Neuronal stem cell (in vitro differentiated cells): Measurements from ENCODE around the gene MIF.
A peak's percentile ranks its signal among the peaks of the same experiment; 100 is the strongest.
"Not testable (repeated sequence)": the region's sequence is repeated elsewhere in the genome, so short reads cannot be mapped to it uniquely, and the experiment has no call there.

Source experiments
- DNase-seq: peaks from one replicate; pipeline ENCODE4 v3.0.0-alpha.2; 2013; ENCODE audit warnings: low spot score
- H2AFZ ChIP-seq: one replicate; pipeline ENCODE4 v1.6.1; 2013; ENCODE audit warnings: mild to moderate bottlenecking, low read length, inconsistent platforms
- H2AK5ac ChIP-seq: 2 replicates; pipeline ENCODE4 v1.6.1; 2013; ENCODE audit warnings: low read depth, mild to moderate bottlenecking, inconsistent platforms, low read length, moderate library complexity, mixed read lengths
- H2BK120ac ChIP-seq: 2 replicates; pipeline ENCODE4 v1.6.1; 2013; ENCODE audit warnings: low read depth, mild to moderate bottlenecking, inconsistent platforms, low read length, moderate library complexity, mixed read lengths
- H2BK12ac ChIP-seq: one replicate; pipeline ENCODE4 v1.6.1; 2013; ENCODE audit warnings: low read length, inconsistent platforms
- H2BK15ac ChIP-seq: 2 replicates; pipeline ENCODE4 v1.6.1; 2013; ENCODE audit warnings: mild to moderate bottlenecking, low read length, inconsistent platforms, mixed read lengths
- H2BK5ac ChIP-seq: one replicate; pipeline ENCODE4 v1.6.1; 2013; ENCODE audit warnings: inconsistent platforms, mild to moderate bottlenecking, low read length, moderate library complexity
- H3K14ac ChIP-seq: one replicate; pipeline ENCODE4 v1.6.1; 2013; ENCODE audit warnings: low read length, inconsistent platforms
- H3K18ac ChIP-seq: 2 replicates; pipeline ENCODE4 v1.6.1; 2013; ENCODE audit warnings: low read length, inconsistent platforms
- H3K23ac ChIP-seq: 2 replicates; pipeline ENCODE4 v1.6.1; 2013; ENCODE audit warnings: low read depth, mild to moderate bottlenecking, mixed read lengths, low read length, inconsistent platforms; ENCODE audit not compliant: poor library complexity
- H3K27ac ChIP-seq: replicated peaks from 3 replicates; pipeline ENCODE4 v1.5.1; 2013; ENCODE audit warnings: low read length, inconsistent platforms
- H3K27me3 ChIP-seq, 3 experiments: 2 replicates each; pipeline ENCODE4 v1.6.1; 2013; ENCODE audit warnings: low read length in 3 of 3, mild to moderate bottlenecking in 2 of 3, inconsistent platforms in 1 of 3, low read depth in 1 of 3, mixed read lengths in 1 of 3, moderate library complexity in 1 of 3; ENCODE audit not compliant: control insufficient read depth in 3 of 3, insufficient read depth in 3 of 3
- H3K36me3 ChIP-seq, 2 donors: replicated peaks in 1 of 2; 2 replicates each; pipeline ENCODE4 v1.6.1; 2013; ENCODE audit warnings: low read length in 2 of 2; ENCODE audit not compliant: control insufficient read depth in 2 of 2, insufficient read depth in 2 of 2
- H3K4ac ChIP-seq: 2 replicates; pipeline ENCODE4 v1.6.1; 2013; ENCODE audit warnings: inconsistent platforms, mild to moderate bottlenecking, low read length, moderate library complexity
- H3K4me1 ChIP-seq, 2 donors: 1 replicate in 1 of 2; 2 replicates in 1 of 2; pipeline ENCODE4 v1.6.1; 2013; ENCODE audit warnings: low read length in 2 of 2, low read depth in 1 of 2; ENCODE audit not compliant: control insufficient read depth in 2 of 2, insufficient read depth in 1 of 2
- H3K4me2 ChIP-seq: one replicate; pipeline ENCODE4 v1.6.1; 2013; ENCODE audit warnings: mild to moderate bottlenecking, low read length, inconsistent platforms; ENCODE audit not compliant: insufficient read depth, poor library complexity, severe bottlenecking
- H3K4me3 ChIP-seq, 2 donors: 2 replicates each; pipeline ENCODE4 v1.5.1; 2013; ENCODE audit warnings: low read length in 2 of 2, mild to moderate bottlenecking in 2 of 2, inconsistent platforms in 1 of 2, moderate library complexity in 1 of 2
- H3K79me1 ChIP-seq: one replicate; pipeline ENCODE4 v1.6.1; 2013; ENCODE audit warnings: low read depth, mild to moderate bottlenecking, inconsistent platforms, low read length, moderate library complexity
- H3K9ac ChIP-seq: one replicate; pipeline ENCODE4 v1.6.1; 2013; ENCODE audit warnings: mild to moderate bottlenecking, low read depth, low read length, inconsistent platforms; ENCODE audit not compliant: poor library complexity
- H3K9me3 ChIP-seq, 2 donors: replicated peaks in 1 of 2; 2 replicates each; pipeline versions ENCODE3 to v1.6.1; 2013; ENCODE audit warnings: low read length in 2 of 2, mild to moderate bottlenecking in 2 of 2, inconsistent platforms in 1 of 2, low read depth in 1 of 2, mixed read lengths in 1 of 2, moderate library complexity in 1 of 2; ENCODE audit not compliant: control insufficient read depth in 2 of 2, insufficient read depth in 1 of 2
- H4K8ac ChIP-seq: one replicate; pipeline ENCODE4 v1.6.1; 2013; ENCODE audit warnings: low read depth, mild to moderate bottlenecking, inconsistent platforms, low read length, moderate library complexity
- H4K91ac ChIP-seq: one replicate; pipeline ENCODE4 v1.6.1; 2013; ENCODE audit warnings: low read length, low read depth, mild to moderate bottlenecking, inconsistent platforms; ENCODE audit not compliant: poor library complexity
- WGBS, 2 donors: extraction: QIAGEN DNeasy Blood & Tissue Kit; methylation state at CpG; one replicate each; pipeline ENCODE4 v1.1.7; 2013; ENCODE audit warnings: missing lambda C conversion rate in 2 of 2, mixed read lengths in 1 of 2; ENCODE audit not compliant: insufficient read length in 2 of 2, insufficient replicate concordance in 1 of 2; ENCODE audit errors: extremely low coverage in 2 of 2; 5-methylcytosine and 5-hydroxymethylcytosine counted together

The MIF gene

GRCh38 chr22:23897320-23897719 is 3.1 kb downstream of the MIF start:
- H2AFZ ChIP-seq = no peak overlapping the region
- H2BK15ac ChIP-seq = no peak overlapping the region
- H3K4me1 ChIP-seq = peaks cover 5 to 16% of the 10 kb centered on the region in 2 donors
- no peak overlapping the region for H3K18ac ChIP-seq
- H3K27ac ChIP-seq = no peak overlapping the region
- H2BK12ac ChIP-seq = no peak overlapping the region
- H3K36me3 ChIP-seq = peaks cover 21 to 29% of the 10 kb centered on the region in 2 donors
- no peak overlapping the region for H3K4me3 ChIP-seq
- H3K14ac ChIP-seq = no peak overlapping the region
- no peak overlapping the region for H2BK5ac ChIP-seq
- H3K9ac ChIP-seq = no peak overlapping the region
- H2AK5ac ChIP-seq = no peak overlapping the region
- no peak overlapping the region for H3K4me2 ChIP-seq
- H3K4ac ChIP-seq = no peak overlapping the region
- no CpG with 5 or more reads among the region's 3 CpGs for WGBS, 2 donors
- H3K9me3 ChIP-seq = peaks cover 2 to 14% of the 10 kb centered on the region in 2 donors
- H3K27me3 ChIP-seq = no peaks in the 10 kb centered on the region
- H3K79me1 ChIP-seq = peaks cover 6% of the 10 kb centered on the region
- DNase-seq = no peak
- no peak overlapping the region for H2BK120ac ChIP-seq
- H4K8ac ChIP-seq = no peak overlapping the region
- H4K91ac ChIP-seq = no peak overlapping the region
- H3K23ac ChIP-seq = no peak overlapping the region

DNA sequence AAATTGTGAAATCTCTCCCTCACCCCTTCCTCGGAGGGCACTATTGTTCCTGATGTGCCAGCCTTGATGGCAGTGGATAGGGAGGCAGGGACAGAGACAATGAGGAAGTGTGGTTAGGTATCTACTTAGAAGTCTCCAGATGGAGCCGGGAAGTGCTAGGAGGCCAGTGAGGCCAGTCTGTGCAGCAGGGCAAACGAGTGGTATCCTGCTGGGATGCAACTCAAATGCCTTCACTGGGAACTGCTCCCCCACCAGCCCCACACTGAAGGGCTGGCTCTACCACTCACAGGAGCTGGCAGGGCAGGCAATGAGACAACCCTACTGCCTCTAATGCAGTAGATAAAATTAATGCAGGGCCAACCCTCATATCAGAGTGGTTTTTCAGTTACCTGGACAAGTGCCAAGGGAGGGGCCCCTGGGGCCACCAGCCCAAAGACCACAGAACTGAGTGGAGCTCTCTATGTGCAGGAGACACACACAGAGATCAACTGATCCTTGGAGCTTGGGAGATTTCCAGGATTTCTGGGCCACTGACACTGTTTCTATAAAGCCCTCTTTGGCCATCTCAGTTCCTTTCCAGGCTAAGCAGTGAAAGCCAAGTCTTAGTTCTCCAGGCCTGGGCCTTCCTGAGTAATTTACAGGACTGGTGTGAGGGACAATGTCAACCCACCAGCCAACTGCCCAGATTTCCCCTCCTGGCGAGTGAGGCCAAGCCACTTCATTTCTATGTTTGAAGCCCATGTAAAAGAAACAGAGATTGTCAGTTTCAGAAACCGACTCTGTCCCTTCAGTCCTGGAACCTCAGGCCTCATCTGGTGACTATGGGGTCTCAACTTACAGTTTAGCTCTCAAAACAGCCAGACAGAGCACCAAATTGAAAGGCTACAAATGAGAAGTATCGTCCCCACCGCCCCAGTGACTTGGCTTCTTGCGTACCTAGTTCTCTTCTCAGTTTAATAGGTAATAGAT is 4.1 kb downstream of the MIF start:
- Histone ChIP-seq H4K91ac (no peak overlapping the region), H2AFZ (no peak overlapping the region), H2BK5ac (peak overlapping the region; percentile 19), H3K79me1 (peaks cover 6% of the 10 kb centered on the region), H3K4me2 (no peak overlapping the region), H4K8ac (no peak overlapping the region), H3K18ac (no peak overlapping the region), H3K36me3 (peaks cover 21 to 29% of the 10 kb centered on the region in 2 donors), H2BK120ac (no peak overlapping the region), H3K4me3 (no peak overlapping the region), H2BK15ac (no peak overlapping the region), H3K4me1 (peaks cover 5 to 15% of the 10 kb centered on the region in 2 donors), H3K23ac (peak overlapping the region; percentile 23), H3K27me3 (no peaks in the 10 kb centered on the region), H2BK12ac (no peak overlapping the region), H3K27ac (no peak overlapping the region), H3K9ac (no peak overlapping the region), H3K4ac (no peak overlapping the region), H3K14ac (no peak overlapping the region), H3K9me3 (peaks cover 0 to 6% of the 10 kb centered on the region in 2 donors), H2AK5ac (peak overlapping the region; percentile 41)
- WGBS, 2 donors = no CpG with 5 or more reads among the region's 8 CpGs
- no peak for DNase-seq

GRCh38 chr22:23899042-23899745 is 5.0 kb downstream of the MIF start:
- H3K18ac ChIP-seq = no peak overlapping the region
- H3K4me2 ChIP-seq = no peak overlapping the region
- peaks cover 21 to 31% of the 10 kb centered on the region in 2 donors for H3K36me3 ChIP-seq
- H4K8ac ChIP-seq = no peak overlapping the region
- H4K91ac ChIP-seq = no peak overlapping the region
- no peaks in the 10 kb centered on the region for H3K27me3 ChIP-seq
- no peak overlapping the region for H3K9ac ChIP-seq
- H2BK120ac ChIP-seq = no peak overlapping the region
- H3K14ac ChIP-seq = no peak overlapping the region
- peaks cover 3 to 9% of the 10 kb centered on the region in 2 donors for H3K4me1 ChIP-seq
- no CpG with 5 or more reads among the region's 6 CpGs for WGBS, 2 donors
- H2AK5ac ChIP-seq = no peak overlapping the region
- no peak overlapping the region for H3K4me3 ChIP-seq
- peaks cover 6% of the 10 kb centered on the region for H3K79me1 ChIP-seq
- no peak for DNase-seq
- no peak overlapping the region for H3K4ac ChIP-seq
- H2AFZ ChIP-seq = no peak overlapping the region
- H3K23ac ChIP-seq = no peak overlapping the region
- H3K9me3 ChIP-seq = no peaks in the 10 kb centered on the region
- H3K27ac ChIP-seq = no peak overlapping the region
- no peak overlapping the region for H2BK15ac ChIP-seq
- no peak overlapping the region for H2BK5ac ChIP-seq
- H2BK12ac ChIP-seq = no peak overlapping the region

GRCh38 chr22:23900227-23900626 is 6.0 kb downstream of the MIF start:
- not testable (repeated sequence) for H3K18ac ChIP-seq, H4K8ac ChIP-seq, H2BK15ac ChIP-seq, DNase-seq, H3K4me3 ChIP-seq, H3K27ac ChIP-seq, H3K79me1 ChIP-seq, H3K4ac ChIP-seq, H2BK12ac ChIP-seq, H4K91ac ChIP-seq, H3K9me3 ChIP-seq, H3K14ac ChIP-seq, H2BK120ac ChIP-seq, H2BK5ac ChIP-seq, H3K27me3 ChIP-seq, H3K23ac ChIP-seq, H2AFZ ChIP-seq, H3K4me1 ChIP-seq, H3K4me2 ChIP-seq, H3K9ac ChIP-seq, H2AK5ac ChIP-seq
- no CpG with 5 or more reads among the region's 4 CpGs for WGBS, 2 donors
- H3K36me3 ChIP-seq = peaks cover 21 to 31% of the 10 kb centered on the region in 2 donors
